Right cardiac atrium (tissue), 5 donors: ENCODE data around the gene IGF1R. TPM values are rescaled to one million over a fixed set of nuclear protein-coding genes. Genes with fewer than 3 reads are reported as not detected.
"Not testable (repeated sequence)": the region's sequence is repeated elsewhere in the genome, so short reads cannot be mapped to it uniquely, and the experiment has no call there.

Source experiments
- ATAC-seq, 2 donors: fragments of 200-7000 bp; cut with Tn5 transposase; one replicate each; pipeline versions ENCODE4 v1.8.0 to v1.9.1; 2020; ENCODE audit warnings: moderate library complexity in 2 of 2, mild to moderate bottlenecking in 1 of 2
- DNase-seq, 3 donors: peaks; one replicate each; pipeline ENCODE4 v3.0.0-alpha.2; 2020
- H3K27ac ChIP-seq: one replicate; pipeline ENCODE4 v1.5.1; 2013; ENCODE audit warnings: mild to moderate bottlenecking, low read length, control low read depth, moderate library complexity
- H3K27me3 ChIP-seq: one replicate; pipeline ENCODE4 v1.6.1; 2013; ENCODE audit not compliant: control insufficient read depth, insufficient read depth
- H3K4me1 ChIP-seq: one replicate; pipeline ENCODE4 v1.6.1; 2013; ENCODE audit warnings: low read length; ENCODE audit not compliant: control insufficient read depth, insufficient read depth
- H3K4me3 ChIP-seq: one replicate; pipeline ENCODE4 v1.5.1; 2013; ENCODE audit warnings: low read length, control low read depth
- H3K9me3 ChIP-seq: one replicate; pipeline ENCODE4 v1.6.1; 2013; ENCODE audit warnings: low read length; ENCODE audit not compliant: control insufficient read depth
- WGBS: extraction: QIAGEN DNeasy Blood & Tissue Kit; methylation state at CpG from one replicate; pipeline ENCODE4 v1.1.7; 2013; 5-methylcytosine and 5-hydroxymethylcytosine counted together
- intact Hi-C, 4 donors: fragments of 100-400 bp; cut with DNase I; formaldehyde crosslinking; loops; one replicate each; pipeline versions ENCODE4 v1.11.0 to v1.14.0; 2022 to 2023
- microRNA-seq, 2 donors: library from miRNA; unstranded; fragments of <30 nt; microRNA quantifications; one replicate each; pipeline ENCODE4 v1.2.0, GENCODE V29; 2020 to 2021
- polyA plus RNA-seq: library from polyadenylated mRNA; stranded (reverse); fragments of 200-250 nt; gene quantifications from one replicate; pipeline ENCODE4 v1.2.3, GENCODE V29; 2013
- total RNA-seq, 4 donors: library from RNA; stranded (reverse); fragmentation: NEBNext Ultra II Directional; extraction: Animal tissue kit (Norgen Biotek cat#: 25700); gene quantifications; one replicate each; pipeline ENCODE4 v1.2.1, GENCODE V29; 2021
- donor health status: healthy with polysubstance abuse.
- donor health status: DM: no; HTN: yes; CAD: no.
- donor health status: DM: no; HTN: no; CAD: no.
- donor health status: DM: no; HTN: yes; CAD: no; lungs with severe emphysema.
- donor health status: DM: yes; HTN: yes; CAD: no.

Gene IGF1R
- total and polyA plus RNA-seq, 5 donors: 9.0 to 52.3 (median 34.4) TPM

DNA sequence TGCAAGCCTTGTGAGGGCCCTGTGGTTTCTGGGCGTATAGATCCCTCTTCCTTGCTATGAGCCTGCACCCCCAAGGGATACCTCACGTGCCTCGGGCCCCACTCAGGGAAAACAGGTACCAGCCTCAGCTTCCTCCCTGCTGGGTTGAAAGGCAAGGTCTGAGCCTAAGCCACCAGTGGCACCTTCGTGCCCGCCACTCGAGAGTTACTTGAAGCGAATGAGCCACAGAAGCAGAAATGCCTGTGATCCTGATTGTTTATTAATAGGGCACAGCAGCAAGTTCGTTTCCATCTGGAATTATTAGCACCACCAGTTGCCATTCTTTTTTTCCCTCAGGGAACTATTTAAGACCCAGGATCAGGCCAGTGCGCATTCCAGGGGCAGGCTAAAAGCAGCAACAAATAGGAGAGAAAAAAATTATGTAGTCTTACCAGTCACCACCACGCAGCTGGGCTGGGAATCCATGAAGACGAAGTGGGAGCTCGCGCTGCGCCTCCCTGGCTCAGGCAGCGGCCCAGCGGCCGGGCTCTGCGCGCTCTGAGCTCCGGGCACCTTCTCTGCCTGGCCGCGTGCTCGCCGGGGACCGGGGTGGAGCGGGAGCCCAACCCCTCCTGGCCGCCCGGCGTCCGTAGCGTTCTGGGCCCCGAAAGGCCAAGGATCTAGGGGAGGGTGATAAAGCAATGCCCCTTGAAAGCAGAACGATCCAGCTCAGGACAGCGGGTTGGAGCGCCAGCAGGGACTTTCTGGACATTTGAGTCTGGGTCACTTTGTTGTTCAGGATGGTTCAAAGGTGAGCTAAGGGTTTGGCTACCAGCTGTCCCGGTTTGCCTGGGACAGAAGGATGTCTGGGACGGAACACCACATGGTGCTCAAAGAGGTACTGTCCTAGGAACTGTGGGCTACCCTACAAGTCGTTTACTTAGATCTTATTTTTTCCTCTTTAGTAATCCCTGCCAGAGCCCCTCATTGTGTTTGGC, 356.9 kb downstream of the IGF1R start:
- peak; percentile 62 to 75 for ATAC-seq
- intact Hi-C loops, H3K9me3 ChIP-seq, H3K27ac ChIP-seq, H3K4me1 ChIP-seq, H3K4me3 ChIP-seq, H3K27me3 ChIP-seq: not testable (repeated sequence)
- DNase-seq: peak in 2 of 3 donors; percentile 59 to 61
- WGBS: 37% methylated on average over 35 of the region's 38 CpGs

DNA sequence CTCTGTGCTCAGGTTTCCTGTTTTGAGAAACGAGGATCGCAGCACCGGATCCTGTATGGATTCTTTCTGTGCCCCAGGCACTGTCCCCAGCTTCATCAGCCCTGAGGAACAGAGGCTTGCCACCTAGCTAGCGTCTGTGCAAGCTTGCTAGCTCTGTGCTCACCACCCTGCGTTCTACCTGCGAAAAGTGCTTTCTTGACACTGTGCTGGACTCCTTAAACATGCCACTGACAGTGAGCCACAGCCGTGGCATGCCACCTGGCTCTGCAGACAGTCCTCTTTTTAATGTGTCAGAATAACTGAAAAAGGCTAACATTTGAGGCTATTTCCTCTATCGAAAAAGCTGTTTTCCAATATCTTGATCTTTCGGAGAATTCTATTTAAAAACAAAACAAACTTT, 357.8 kb downstream of the IGF1R start:
- intact Hi-C loops: no loop called here
- no peak overlapping the region for H3K27ac ChIP-seq
- no peaks in the 10 kb centered on the region for H3K27me3 ChIP-seq
- WGBS: 76% methylated on average over 9 of the region's 9 CpGs
- ATAC-seq (peak in 1 of 2 donors; percentile 28), DNase-seq (no peak)
- H3K4me1 ChIP-seq: no peaks in the 10 kb centered on the region
- no peaks in the 10 kb centered on the region for H3K9me3 ChIP-seq
- no peak overlapping the region for H3K4me3 ChIP-seq

DNA sequence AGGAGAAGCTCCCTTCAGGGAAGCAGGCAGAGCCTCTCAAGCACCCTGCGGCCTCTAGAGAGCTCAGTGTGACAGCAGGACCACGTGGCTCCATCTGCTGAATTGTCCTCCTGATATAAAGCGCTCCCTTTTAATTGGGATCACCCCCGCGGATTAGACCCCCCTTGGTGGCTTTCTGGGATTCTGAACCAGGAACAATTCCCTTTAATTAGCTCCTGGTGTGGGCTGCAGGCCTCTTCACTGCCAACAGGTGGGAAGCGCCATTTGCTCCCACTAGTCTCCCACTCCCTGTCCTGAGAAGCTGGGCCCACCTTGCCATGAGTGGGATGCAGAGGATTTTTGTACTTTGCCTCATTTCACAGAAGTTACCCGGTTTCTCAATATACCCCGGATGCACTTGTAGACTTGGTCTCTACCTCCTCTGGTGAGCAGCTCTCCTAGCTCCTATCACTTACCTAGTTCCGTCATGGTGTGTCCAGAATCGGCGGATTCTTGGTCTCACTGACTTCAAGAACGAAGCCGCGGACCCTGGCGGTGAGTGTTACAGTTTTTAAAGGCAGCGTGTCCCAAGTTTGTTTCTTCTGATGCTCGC, 358.7 kb downstream of the IGF1R start:
- Histone ChIP-seq H3K4me3 (no peak overlapping the region), H3K9me3 (no peaks in the 10 kb centered on the region), H3K4me1 (no peaks in the 10 kb centered on the region), H3K27me3 (no peaks in the 10 kb centered on the region), H3K27ac (no peak overlapping the region)
- no peak for DNase-seq
- WGBS: 94% methylated on average over 17 of the region's 17 CpGs
- ATAC-seq: no peak
- intact Hi-C loops: no loop called here

DNA sequence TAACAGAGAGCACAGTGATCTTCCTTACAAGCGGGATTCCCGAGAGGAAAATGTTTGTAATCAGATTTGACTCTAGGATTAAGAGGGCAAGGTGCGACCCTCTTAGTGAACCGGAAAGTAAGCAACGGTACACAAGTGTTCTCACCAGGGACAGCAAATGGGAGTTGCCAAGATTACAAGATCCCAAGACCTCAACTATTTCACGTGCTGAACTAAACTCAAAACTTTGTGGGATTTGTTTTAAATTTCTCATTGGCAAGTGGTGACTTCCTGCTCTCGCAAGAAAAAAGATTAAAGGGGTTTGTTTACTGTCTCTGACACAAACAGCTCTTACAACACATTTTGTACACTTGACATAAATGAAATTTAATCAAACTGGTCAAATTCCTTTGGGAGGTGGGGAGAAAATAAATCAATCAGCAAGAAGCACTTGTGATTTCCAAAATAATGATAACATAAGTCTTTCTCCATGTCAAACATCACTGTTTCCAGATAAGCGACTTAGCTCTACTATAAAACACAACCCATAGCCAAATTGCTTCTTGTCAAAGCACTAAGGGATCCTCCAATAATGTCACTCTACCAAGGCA, 361.5 kb downstream of the IGF1R start:
- no peak overlapping the region for H3K27ac ChIP-seq
- no peak overlapping the region for H3K4me3 ChIP-seq
- intact Hi-C loops: no loop called here
- no peaks in the 10 kb centered on the region for H3K27me3 ChIP-seq
- H3K9me3 ChIP-seq: no peaks in the 10 kb centered on the region
- ATAC-seq: no peak
- WGBS: 35% methylated on average over 8 of the region's 8 CpGs
- no peaks in the 10 kb centered on the region for H3K4me1 ChIP-seq
- DNase-seq: no peak

DNA sequence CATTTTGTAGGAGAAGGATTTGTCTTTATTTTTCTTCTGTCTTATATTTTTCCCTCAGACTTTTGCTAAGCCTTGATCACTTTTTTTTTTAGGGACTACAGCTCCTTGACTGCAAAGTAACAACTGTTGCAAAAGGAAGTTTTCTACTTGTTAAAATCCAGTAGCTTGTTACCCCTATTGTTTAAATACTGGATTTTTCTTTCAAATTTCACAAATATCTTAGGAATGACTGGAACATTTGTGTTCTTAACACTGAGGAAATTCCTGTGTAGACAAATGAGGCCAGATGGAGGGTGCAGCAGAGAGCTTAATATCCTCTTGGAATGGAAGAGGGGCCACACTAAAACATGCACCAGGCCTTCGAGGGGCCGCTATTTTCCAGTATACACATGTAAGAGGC, 362.4 kb downstream of the IGF1R start:
- ATAC-seq (no peak), DNase-seq (no peak)
- Histone ChIP-seq H3K4me1 (no peaks in the 10 kb centered on the region), H3K27me3 (no peaks in the 10 kb centered on the region), H3K4me3 (no peak overlapping the region), H3K9me3 (no peaks in the 10 kb centered on the region), H3K27ac (no peak overlapping the region)
- intact Hi-C loops: no loop called here
- WGBS: 85% methylated on average over 2 of the region's 2 CpGs

Small RNA genes within 50 kb of the gene (microRNA-seq; reads per million reads assigned to microRNA genes)
- gene MIR4714: 0.42 to 1.1 reads per million in 2 donors
